NCI-H526 (cell line): ENCODE results near the gene LRRC75A.
"Not testable (repeated sequence)": the region's sequence is repeated elsewhere in the genome, so short reads cannot be mapped to it uniquely, and the experiment has no call there.

Experiments used
- DNase-seq, 2 experiments: peaks; one replicate each; lab custom pipeline; 2025; lab: John Stamatoyannopoulos, UW

LRRC75A gene

DNA sequence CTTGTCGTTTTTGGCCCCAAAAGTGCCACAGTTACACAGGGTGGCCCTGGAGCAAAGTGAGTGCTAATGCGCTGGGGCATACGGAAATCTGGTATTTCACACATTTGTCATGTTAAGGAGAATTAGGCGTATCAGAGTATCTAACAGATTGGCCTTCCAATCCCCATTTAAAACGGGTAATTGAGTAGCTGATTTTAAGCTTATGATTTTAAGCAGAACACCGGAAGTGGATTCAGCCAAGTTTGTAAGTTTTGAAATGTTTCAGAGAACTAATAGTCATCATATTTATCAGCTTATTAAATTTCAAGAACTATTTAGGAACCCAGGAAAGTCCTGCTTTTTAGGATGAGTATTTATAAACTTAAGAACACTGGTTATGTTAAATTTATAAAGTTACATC lies 19.5 kb downstream of the LRRC75A start:
- DNase-seq: no peak

GRCh38 chr17:16471295-16471694 lies 20.7 kb downstream of the LRRC75A start:
- DNase-seq: no peak

- DNase-seq: no peak
Measured at GRCh38 chr17:16470265-16470664, 21.7 kb downstream of the LRRC75A start.

DNA sequence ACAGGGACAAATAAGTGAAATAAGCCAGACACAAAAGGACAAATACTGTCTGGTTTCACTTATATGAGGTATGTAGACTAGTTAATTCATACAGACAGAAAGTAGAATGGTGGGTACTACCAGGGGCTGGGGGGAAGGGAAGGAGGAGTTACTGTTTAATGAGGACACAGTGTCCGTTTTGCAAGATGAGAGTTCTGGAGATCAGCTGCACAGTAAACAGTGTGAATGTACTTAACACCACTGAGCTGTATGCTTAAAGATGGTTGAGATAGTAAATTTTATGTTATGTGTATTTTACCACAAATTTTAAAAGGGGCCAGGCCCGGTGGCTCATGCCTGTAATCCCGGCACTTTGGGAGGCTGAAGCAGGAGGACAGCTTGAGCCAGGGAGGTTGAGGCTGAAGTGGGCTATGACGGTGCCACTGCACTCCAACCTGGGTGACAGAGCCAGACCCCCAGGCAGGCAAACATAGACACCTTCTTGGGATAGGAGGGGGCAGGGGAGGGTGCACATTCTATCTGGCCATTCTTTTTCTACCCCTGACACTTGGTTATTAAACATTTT lies 23.5 kb downstream of the LRRC75A start:
- no peak for DNase-seq

GRCh38 chr17:16467886-16468285 lies 24.1 kb downstream of the LRRC75A start:
- DNase-seq: no peak

DNA sequence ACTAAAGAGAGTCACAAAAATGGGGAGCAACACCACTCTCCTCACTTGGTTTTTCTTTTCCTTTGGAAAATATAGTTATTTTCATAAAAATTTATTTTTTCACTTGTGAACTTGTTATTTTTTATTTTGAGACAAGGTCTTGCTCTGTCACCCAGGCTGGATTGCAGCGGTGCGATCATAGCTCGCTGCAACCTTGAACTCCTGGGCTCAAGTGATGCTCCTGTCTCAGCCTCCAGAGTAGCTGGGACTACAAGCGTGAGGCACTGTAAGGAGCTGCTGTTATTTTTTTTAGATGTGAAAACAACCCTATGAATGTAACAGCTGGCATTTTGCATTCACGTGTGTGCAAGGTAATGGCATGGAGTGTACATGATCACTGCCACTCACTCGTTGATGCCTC lies 24.9 kb downstream of the LRRC75A start:
- DNase-seq: no peak

- no peak for DNase-seq
Measured at GRCh38 chr17:16466407-16466806, 25.6 kb downstream of the LRRC75A start.

DNA sequence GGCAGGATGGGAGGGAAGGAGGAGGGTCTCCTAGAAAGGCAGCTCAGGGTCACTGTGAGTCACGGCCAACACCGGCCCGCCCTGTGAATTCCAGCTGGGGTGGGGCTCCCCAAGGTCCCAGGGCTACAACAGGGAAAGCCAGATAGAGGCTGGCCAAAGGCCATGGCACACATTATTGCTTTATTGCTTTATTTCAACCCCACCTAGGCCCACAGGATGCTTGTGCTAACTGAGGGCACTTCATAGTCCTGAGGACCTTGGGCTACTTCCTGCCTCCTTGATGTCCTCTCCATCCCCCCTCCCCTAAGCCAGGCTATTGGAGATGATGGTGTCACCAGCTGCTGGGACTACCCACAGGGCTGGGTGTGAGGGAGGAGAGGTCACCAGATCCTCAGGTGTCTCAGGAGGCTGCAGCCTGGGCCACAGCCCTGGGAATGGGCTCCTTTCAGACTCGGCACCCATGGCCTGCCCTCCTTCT lies 26.1 kb downstream of the LRRC75A start:
- DNase-seq: no peak

- no peak for DNase-seq
Measured at GRCh38 chr17:16465052-16465312, 27.0 kb downstream of the LRRC75A start.

- no peak for DNase-seq
Measured at GRCh38 chr17:16464303-16465051, 27.5 kb downstream of the LRRC75A start.

GRCh38 chr17:16463358-16464302 lies 28.4 kb downstream of the LRRC75A start:
- DNase-seq: peak; percentile 63 to 80

DNA sequence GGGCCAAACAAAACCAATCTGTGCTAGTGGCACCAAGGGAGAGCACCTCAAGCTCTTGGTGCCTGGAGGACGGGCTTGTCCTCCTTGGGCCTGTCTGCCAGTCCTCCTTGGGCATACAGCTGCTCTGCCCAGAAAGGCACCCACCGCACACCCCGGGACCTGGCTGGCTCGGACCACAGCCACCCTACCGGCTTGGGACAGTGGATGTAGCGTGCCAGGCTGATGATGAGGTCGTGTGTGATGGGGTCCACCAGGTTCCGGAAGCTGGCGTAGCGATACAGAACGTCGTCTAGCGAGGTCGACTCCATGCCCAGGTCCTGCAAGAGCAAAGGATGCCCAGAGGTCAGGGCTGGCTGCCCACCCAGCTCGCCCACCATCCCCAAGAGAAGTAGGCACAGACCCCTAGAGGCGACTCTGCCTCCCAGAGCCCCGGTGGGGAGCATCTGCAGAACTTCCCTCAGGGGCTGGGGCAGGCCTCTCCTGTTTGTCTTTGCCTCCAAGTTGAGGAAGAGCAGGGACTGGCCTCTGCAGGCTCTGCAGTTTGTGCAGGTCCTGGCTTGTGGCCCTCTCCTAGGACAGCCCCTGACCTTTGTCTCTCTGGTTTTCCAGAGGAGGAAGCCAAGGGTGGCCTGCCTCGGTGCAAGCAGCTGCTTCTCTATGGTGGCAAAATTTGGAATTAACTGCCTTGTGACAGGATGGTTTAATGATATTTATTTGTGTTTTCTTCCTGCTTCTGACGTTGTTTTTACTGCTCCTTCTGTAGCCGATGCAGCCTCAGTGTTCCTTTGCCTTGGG lies 29.7 kb downstream of the LRRC75A start:
- DNase-seq: no peak

GRCh38 chr17:16461606-16461866 lies 30.5 kb downstream of the LRRC75A start:
- no peak for DNase-seq

GRCh38 chr17:16460796-16461605 lies 31.0 kb downstream of the LRRC75A start:
- DNase-seq: no peak

DNA sequence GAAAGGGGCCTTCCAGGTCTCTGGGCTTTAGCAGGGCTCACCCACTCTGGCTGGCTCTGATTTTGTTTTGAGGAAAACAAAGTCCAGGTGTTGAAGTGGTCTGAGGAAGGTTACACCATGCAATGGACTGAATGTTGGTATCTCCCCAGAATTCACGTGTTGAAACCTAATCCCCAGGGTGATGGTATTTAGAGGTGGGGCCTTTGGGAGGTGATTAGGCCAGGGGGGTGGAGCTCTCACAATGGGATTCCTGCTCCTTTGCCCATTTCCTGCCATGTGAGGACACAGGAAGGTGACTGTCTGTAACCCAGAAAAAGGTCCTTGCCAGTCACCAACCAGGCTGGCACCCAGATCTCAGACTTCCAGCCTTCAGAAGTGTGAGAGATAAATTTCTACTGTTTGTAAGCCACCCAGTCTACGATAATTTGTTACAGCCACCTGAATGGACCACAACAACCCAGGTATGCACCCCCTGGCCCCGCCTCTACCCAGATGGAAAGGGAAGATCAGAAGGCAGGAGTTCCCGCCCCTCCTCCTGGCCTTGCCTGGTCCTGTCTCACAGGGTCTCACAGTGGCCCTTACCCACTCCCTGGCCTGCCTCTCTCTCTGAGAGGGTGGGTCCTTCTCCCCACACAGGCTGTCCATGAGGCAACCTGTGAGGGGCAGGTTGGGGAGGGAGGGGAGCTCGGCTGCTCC lies 32.0 kb downstream of the LRRC75A start:
- no peak for DNase-seq

DNA sequence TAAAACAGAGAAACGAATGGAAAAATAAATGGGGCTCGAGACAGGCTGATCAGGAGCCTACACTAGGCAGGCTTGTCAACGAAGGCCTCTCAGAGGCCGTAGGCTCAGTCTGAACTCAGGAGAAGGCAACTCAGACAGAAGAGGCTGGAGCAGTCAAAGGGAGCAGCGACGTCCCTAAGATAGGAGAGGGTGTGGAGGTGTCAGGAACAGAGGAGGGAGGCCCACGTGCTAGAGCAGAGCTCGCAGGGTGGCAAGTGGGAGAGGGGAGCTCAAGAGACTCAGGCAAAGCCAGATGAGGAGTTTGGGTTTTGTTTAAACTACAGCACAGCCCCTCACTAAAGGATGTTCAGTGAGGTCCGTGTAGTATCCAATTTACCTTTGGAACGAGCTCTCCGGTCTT lies 32.7 kb downstream of the LRRC75A start:
- DNase-seq: no peak

GRCh38 chr17:16456742-16457316 lies 35.2 kb downstream of the LRRC75A start:
- DNase-seq: no peak

GRCh38 chr17:16455997-16456741 lies 35.8 kb downstream of the LRRC75A start:
- no peak for DNase-seq

DNA sequence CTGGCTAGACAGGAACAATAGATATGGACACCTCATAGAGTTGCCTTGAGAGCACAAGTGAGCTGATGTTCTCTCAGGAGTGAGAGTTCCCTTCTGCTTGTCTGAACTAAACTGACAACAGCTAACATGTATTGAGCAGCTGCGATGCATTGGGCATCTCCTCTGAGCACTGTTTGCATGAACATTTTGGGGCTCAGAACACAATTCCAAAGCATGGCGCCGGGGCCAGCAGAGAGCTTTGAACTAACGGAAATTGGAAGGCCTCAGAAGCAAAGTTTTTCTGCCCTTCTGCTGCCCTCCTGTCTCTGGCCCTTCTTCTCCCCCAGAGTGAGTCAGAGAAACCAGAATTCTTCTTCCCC lies 38.5 kb downstream of the LRRC75A start:
- DNase-seq: no peak

DNA sequence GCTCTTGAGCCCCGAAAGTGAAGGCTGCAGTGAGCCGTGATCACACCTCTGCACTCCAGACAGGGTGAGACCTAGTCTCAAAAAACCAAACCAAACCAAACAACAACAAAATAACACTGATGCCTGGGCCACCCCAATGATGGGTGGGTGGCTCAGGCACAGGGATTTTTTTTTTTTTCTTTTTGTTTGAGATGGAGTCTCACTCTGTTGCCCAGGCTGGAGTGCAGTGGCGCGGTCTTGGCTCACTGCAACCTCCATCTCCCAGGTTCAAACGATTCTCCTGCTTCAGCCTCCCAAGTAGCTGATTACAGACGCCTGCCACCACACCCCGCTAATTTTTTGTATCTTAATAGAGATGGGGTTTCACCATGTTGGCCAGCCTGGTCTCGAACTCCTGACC lies 39.7 kb downstream of the LRRC75A start:
- DNase-seq: not testable (repeated sequence)
